ENCODE data around the gene PHF19. TPM values are rescaled to one million over a fixed set of nuclear protein-coding genes. Genes with fewer than 3 reads are reported as not detected.

Gene PHF19
- total and polyA plus RNA-seq, 2 donors (not counting 3 experiments of a cell fraction or from before 2014, with no cell fraction given) = 102 to 153 TPM

DNA sequence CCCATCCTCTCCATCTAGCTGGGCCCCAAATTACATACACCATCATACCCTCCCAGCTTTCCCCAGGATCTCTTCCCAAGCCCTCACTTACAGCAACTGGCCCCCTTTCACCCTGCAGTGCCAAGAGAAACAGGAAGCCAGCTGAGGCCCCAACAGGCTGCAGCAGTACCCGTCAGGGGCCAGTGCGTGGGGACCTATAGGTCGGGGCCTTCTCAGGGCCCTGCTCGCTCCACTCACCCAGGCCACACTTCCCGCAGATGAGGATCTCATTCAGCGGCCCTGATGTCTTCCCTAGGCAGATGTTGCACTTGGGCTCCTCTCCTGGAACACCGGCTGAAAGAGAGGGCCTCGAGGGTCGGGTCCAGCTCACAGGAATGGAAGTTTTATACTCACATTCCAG is 6.8 kb downstream of the PHF19 start:
- dilution Hi-C loops (cut with MboI; ENCODE audit: extremely low pct_ligation_motif_present, low sequenced_read_pairs) (no loop called here), intact Hi-C loops (cut with micrococcal nuclease) (no loop called here)
- ChIA-PET POLR2A (no interaction called here), CTCF (interaction anchor here (0.8 to 5.6 kb wide), 6 partner anchors 23 to 250 kb away, joined by 3 to 38 read pairs (median 4); no protein-coding TSS in a partner anchor)
- peak; percentile 50 for DNase-seq (ENCODE audit: low read depth, low spot score)
- Histone ChIP-seq H3K9me3 (replicated peaks; ENCODE audit: control insufficient read depth, insufficient read depth, low read length) (no peaks in the 10 kb centered on the region), H3K4me1 (ENCODE audit: control insufficient read depth, extremely low read depth, insufficient read depth, low read length) (peaks cover 23% of the 10 kb centered on the region), H3K27me3 (ENCODE audit: control insufficient read depth in 2 of 2, insufficient read depth in 2 of 2, low read length in 2 of 2) (no peaks in the 10 kb centered on the region), H3K4me3 (replicated peaks in 1 of 3; ENCODE audit: insufficient read depth in 1 of 3, low read depth in 1 of 3, low read length in 3 of 3) (no peak overlapping the region), H4K20me1 (replicated peaks; ENCODE audit: control insufficient read depth, extremely low read depth, insufficient read depth, low read length) (no peaks in the 10 kb centered on the region), H3K4me2 (ENCODE audit: insufficient read depth, low read length) (no peak overlapping the region), H3K79me2 (ENCODE audit: control insufficient read depth, insufficient read depth, low read length) (peaks cover 12% of the 10 kb centered on the region), H2AFZ (ENCODE audit: low read depth, low read length) (no peak overlapping the region), H3K9ac (replicated peaks; ENCODE audit: extremely low read depth, insufficient read depth, low read length) (no peak overlapping the region), H3K36me3 (ENCODE audit: control insufficient read depth in 2 of 2, extremely low read depth in 1 of 2, insufficient read depth in 2 of 2, low read length in 2 of 2) (peaks cover 15 to 23% of the 10 kb centered on the region in 2 experiments), H3K27ac (ENCODE audit: insufficient read depth, low read depth, low read length) (peak overlapping the region; percentile 3), H3K9me1 (replicated peaks; ENCODE audit: control insufficient read depth, extremely low read depth, insufficient read depth, low read length) (no peaks in the 10 kb centered on the region)
- TF ChIP-seq CTCF (IDR thresholded peaks at IDR 0.05; ENCODE audit: extremely low read depth in 1 of 2, insufficient read depth in 1 of 2, low read depth in 1 of 2, low read length in 2 of 2) = no peak
- TF ChIP-seq POLR2A (IDR thresholded peaks at IDR 0.05; ENCODE audit: low read depth, low read length) = no peak
- TF ChIP-seq MYC (IDR thresholded peaks at IDR 0.05; ENCODE audit: low read depth, low read length) = no peak
- no peak for TF ChIP-seq JUN (IDR thresholded peaks at IDR 0.05; ENCODE audit: borderline replicate concordance, insufficient read depth, insufficient read length, low read depth)
- TF ChIP-seq POLR2AphosphoS5 (IDR thresholded peaks at IDR 0.05; ENCODE audit: insufficient read depth, low read depth, low read length) = no peak
- TF ChIP-seq EZH2 (IDR thresholded peaks at IDR 0.05; ENCODE audit: borderline replicate concordance, low read depth, low read length, severe bottlenecking) = no peak
- TF ChIP-seq FOS (IDR thresholded peaks at IDR 0.05; ENCODE audit: borderline replicate concordance, insufficient read depth, low read length) = no peak
- TF ChIP-seq, protein P1, sequence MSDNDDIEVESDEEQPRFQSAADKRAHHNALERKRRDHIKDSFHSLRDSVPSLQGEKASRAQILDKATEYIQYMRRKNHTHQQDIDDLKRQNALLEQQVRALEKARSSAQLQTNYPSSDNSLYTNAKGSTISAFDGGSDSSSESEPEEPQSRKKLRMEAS (IDR thresholded peaks at IDR 0.05; ENCODE audit: insufficient read depth, insufficient read length) = no peak
- no peak for TF ChIP-seq GATA2 (IDR thresholded peaks at IDR 0.05; ENCODE audit: insufficient read depth, insufficient read length, low read depth, low read length)
- FAIRE-seq = no peak
- BruUV-seq (replicated peaks) = no TSS peak
